Stimulated activated CD4-positive, alpha-beta T cell treated with anti-CD3 and anti-CD28 coated beads, Interleukin-1b, Interleukin-23, amount 100 ng/mL, for 1 hour (primary cell): ENCODE results near the gene IL6R.
"Not testable (repeated sequence)": the region's sequence is repeated elsewhere in the genome, so short reads cannot be mapped to it uniquely, and the experiment has no call there.

ENCODE experiments used
- DNase-seq, 2 donors: peaks; one replicate each; pipeline ENCODE4 v3.0.0-alpha.2; 2020; ENCODE audit warnings: low read depth in 2 of 2

Gene IL6R

DNA sequence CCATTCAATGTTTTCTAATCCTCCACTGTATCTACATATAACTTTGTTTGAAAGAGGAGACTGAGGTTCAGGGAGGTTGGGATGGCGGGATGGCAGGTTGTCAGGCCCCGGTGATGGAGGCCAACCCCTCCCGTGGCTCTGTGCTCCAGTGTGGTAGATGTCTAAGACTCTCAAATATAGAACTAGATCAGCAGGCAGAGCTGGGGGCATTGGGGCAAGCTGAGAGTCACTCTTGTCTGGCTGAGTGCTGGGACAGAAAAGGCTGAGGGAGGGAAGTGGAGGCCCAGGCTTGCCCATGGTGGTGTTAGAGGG lies 1.7 kb downstream of the IL6R start:
- DNase-seq = no peak

DNA sequence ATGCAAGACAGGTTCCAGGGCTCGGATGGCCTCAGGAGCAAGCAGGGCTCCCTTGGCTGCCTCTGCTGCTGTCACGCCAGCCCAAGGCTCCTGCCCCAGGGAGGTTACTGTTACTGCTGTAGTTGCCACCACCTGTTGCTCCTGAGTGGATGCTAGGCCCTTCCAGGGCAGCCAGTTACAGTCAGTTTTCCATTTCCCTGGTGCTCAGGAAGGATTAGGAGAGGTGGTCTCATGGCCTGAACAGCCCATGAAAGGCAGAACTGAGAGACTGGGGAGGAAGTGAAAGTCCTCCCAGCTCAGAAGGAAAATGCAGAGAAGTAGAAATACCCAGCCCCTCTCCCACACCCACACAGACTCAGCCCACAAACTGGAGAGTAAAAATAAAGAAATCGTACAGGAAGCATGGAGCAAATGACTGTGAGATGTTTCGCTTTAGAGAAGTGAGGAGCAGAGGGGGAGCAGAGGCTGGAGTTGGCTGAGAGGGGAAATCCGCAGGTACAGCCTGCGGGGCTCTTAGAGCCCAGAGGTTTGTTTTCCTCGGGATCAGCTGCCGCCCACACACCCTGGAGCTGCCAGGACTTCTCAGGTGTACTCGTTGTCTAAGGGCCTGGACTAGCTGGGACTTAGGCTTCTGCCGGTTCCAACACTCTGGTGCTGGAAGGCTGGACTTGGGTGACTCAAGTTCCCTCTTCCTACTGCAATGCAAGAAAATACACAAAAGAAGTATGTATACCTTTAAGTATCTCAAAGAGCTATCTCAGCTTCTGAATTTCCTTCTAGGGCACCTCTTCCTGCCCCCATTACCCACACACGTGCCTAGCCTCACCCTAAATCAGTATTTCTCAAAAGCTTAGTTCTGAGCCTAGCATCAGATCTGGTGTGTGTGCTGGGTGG lies 2.3 kb downstream of the IL6R start:
- no peak for DNase-seq

DNA sequence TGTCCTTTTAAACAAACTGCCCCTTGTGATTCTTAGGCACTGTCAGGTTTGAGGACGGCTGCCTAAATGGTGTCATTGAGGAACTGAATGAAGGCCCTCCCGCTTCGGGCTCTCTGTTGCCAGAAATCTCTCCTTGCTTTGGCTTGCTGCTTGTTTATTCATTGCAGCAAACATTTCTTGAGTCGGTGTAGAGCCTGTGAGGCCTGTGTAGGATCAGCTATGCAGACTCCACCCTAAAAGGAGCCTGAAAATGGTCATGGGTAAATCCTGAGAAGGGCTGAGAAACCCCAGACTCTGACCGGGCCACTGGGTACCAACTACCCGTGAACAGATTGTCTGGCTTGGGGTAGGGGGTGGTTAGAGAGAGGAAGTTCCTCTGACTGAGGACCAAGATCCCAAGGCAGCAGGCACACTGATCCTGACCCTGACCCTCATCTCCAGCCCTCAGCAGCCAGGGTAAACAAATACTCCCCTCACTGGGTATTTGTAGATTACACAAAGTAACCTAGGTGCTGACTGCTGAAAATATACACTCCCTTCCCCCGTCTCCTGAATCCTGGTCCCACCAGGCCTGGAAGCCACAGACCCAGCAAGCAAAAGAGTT lies 3.1 kb downstream of the IL6R start:
- no peak for DNase-seq

DNA sequence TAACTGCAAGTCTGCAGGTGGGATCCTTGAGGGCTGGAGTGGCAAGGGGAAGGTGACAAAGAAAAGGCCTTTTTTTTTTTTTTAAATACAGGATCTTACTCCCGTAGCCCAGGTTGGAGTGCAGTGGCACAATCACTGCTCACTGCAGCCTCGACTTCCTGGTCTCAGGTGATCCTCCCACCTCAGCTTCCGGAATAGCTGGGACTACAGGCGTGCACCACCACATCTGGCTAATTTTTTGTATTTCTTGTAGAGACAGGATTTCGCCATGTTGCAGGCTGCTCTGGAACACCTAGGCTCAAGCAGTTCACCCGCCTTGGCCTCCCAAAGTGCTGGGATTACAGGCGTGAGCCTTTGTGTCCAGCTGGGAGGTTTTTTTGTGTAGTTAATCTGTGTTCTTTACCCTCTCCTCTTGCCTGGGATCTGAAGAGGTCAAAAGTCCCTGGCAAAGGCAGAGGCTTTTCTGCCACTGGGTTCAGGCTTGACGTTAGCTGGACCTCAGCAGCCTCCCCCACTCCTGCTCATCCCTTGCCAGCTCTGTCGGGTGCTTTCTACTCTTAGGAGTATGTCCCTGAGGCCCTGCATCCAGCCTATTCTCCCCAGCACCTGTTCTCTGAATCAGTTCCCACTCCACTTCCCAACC lies 5.2 kb downstream of the IL6R start:
- no peak for DNase-seq

DNA sequence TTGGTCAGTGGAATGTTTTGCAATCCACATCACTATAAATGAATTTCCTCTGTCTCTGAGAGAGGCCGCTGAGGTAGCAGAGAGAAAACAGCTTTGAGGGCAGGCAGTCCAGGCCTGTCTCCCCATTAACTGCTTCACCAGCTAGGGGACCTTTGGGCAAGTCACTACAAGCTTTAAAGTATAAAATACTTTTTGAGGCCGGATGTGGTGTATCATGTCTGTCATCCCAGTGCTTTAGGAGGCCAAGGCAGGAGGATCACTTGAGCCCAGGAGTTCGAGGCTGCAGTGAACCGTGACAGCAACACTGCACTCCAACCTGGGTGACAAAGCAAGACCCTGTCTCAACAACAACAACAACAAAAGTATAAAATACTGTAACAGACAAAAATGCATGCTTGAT lies 6.4 kb downstream of the IL6R start:
- no peak for DNase-seq

DNA sequence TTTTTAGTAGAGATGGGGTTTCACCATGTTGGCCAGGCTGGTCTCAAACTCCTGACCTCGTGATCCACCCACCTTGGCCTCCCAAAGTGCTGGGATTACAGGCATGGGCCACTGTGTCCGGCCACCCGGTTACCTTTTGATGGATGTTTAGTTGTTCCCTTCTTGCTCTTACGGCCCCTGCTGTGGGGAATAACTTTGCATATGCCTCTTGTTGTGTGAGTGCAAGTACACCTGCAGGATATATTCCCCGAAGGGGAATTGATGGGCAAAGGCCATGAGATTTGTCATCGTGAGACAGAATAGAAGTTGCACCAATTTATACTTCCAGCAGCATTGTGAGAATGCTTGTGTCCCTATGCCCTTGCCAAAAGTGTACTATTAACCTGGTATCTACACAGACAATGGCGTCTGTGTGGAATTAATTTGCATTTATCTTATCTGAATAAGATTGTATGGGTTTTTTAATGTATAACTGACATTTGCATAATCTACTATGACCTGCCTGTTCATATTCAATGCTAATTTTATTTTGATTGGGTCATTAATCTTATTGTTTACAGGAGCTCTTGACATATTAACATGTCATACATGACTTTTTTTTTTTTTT lies 8.1 kb downstream of the IL6R start:
- DNase-seq = no peak

DNA sequence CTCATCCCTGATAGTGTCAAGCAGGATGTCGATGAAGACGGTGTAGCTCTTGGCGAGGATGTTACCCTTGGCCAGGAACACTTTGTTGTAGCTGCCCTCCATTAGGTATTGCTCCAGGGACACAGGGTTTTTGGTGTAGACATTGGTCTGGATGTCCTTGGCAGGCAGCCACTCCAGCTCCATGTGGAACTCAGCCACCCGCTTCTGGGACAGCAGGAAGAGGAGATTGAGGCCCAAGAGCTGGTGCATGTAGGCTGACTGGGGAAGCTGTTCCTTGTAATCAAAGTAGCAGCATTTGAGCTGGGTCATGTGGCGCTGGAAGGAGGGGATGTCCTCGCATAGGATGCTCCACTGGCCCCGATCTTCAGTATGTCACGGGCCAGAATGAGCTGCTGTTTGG lies 9.5 kb downstream of the IL6R start:
- no peak for DNase-seq

DNA sequence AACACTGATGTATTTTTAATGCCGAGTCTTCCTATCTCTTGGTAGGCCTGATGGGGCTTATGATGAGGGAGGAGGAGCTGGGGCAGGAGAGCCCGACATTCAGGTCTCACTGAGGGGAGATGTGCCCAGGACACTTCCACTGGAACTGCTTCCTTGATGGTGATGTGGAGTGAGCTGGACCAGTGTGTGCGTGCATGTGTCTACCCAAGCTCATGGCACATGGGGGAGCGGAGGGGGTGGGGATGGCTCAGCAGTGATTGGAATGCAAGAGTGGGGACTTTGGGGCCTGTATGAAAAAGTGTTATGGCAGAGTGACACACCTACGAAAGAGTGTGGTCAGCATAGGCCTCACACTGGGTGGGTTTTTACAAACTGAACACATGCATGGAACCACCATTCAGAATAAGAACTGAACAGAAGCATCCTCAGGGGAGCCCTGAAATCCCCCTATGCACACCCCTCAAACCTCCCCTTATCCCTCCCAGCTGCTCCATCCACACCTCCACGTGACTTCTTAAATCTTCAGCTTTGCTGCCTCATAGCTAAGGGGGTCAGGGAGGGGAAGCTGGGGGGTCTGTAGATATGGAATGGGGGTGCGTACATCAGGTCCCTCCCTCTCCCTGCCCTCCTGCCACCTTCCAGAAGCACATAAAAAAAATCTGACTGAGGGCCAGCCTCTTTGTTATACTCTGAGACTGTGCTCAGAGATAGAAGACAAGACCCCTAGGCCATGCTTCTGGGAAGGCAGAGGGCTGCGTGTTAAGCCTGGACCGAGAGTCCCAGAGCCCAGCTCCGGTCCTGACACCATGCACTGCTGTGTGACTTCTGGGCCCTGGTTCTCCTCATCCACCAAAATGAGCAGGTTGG lies 11.6 kb downstream of the IL6R start:
- DNase-seq = no peak

DNA sequence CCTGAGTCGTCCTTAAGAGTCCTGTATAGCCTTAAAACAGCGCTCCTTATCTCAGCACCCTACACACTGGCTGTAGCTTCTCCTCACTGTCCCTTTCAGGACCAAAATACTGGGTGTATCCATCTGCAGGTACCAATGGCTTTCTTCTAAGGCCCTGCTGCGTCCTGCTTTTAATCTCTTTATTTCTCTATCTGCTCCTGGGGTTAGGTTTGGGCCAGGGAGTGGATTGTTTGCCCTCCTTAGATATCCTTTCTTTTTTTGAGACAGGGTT lies 12.1 kb downstream of the IL6R start:
- DNase-seq = no peak

DNA sequence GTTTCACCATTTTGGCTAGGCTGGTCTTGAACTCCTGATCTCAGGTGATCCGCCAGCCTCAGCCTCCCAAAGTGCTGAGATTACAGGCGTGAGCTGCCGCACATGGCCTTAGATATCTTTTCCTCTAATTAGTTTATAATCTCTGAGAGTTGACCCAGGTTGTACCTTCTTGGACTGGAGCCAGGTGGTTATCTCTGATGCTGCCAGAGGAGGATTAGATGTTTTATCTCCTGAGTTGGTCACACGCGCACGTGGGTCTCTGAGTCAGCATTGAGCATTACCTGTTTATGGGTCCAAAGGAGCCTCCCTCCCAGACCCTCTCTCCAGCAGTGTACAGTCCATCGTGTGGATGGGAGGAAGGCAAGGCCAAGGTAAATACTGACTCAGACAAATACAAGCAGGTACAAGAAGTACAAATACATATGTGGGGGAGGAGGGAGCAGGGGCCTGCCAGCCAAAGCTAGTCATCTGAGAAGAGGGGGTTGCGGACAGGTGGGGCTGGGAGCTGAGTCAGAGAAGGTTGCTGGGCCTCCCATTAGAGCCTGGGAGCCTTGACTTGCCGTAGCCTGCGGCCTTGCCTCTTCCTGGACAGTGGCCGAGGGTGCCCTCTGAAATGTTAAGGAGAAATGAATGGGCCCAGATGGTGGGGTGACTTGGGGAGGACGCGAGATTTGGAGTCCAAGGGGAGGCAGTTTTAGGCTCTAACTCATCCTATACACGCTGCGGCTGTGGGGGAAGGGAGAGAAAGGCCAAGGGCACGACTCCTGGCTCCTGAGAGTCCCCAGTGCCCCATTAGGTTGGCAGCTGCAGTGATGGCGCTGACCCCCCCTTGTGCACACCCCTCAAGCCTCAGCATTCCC lies 13.1 kb downstream of the IL6R start:
- no peak for DNase-seq

DNA sequence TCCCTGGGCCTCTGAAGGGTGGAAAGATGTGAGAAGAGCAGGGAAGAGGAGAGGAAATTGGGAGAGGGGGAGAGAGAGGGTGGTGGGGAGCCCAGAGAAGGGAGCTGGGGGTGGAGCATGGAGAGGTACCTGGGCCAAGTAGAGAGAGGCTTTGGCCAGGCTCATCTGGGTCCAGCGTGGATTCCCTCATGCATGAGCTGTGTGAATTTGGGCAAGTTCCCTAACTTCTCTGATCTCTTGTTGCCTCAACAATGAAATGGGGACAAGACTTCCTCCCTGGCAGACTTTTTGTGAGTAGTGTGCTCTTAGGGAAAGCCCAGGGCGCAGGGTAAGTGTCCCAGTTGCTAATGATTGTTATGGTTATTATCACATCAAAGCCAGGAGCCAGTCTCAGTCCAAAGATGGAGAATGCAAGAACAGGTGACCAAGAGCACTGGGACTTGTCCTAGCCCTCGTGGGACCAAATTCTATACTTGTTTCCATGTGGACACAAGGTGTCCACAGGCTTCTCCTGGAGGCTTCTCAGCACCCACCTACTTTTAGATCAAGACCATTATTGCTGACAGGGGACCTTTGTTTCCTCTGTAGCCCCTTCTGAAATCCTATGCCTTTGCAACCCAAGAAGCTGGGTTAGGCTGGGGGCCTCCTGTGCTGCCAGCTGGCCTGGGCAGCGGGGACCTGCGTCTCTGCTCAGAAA lies 13.9 kb downstream of the IL6R start:
- no peak for DNase-seq

DNA sequence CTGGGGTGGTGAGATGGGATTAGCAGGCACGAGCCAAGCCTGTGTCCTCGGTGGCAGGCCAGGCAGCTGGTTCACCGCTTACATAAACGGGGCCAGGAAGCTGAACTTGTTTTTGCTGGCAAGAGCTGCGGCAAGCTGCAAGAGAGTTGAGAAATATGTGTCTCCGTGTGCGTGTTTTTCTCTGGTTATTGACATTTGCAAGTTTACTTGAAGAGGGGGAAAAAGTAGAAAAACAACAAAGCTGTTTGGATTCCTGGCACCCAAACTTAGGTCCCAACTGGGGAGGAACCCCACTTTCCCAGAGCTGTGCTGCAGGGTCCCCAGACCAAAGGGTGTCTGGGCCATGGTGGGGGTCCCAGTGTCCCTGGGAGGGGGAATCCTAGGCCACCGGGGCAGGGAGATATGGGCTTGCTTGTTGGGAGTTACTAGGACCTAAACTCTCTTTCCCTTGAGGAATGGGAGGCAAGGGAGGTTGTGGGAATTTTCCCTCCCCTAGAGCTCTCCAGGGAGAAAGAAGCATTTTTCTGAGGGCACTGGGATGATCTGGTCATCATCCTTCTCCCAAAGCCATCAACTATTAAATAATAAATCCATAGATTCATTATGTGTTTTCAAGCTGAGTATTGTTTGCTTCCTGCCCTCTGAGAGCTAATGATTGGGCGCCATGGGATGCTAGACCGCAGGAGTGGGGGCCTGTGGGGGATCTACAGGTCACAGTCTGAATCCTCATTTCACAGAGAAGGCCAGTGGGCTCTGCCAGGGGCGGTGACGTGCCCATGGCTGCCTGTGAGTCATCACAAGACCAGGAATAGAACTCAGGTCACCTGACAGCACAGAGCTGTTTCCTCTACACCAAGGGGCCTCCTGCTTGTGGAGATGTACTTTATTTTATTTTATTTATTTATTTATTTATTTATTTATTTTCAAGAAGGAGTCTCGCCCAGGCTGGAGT lies 14.8 kb downstream of the IL6R start:
- DNase-seq = no peak

DNA sequence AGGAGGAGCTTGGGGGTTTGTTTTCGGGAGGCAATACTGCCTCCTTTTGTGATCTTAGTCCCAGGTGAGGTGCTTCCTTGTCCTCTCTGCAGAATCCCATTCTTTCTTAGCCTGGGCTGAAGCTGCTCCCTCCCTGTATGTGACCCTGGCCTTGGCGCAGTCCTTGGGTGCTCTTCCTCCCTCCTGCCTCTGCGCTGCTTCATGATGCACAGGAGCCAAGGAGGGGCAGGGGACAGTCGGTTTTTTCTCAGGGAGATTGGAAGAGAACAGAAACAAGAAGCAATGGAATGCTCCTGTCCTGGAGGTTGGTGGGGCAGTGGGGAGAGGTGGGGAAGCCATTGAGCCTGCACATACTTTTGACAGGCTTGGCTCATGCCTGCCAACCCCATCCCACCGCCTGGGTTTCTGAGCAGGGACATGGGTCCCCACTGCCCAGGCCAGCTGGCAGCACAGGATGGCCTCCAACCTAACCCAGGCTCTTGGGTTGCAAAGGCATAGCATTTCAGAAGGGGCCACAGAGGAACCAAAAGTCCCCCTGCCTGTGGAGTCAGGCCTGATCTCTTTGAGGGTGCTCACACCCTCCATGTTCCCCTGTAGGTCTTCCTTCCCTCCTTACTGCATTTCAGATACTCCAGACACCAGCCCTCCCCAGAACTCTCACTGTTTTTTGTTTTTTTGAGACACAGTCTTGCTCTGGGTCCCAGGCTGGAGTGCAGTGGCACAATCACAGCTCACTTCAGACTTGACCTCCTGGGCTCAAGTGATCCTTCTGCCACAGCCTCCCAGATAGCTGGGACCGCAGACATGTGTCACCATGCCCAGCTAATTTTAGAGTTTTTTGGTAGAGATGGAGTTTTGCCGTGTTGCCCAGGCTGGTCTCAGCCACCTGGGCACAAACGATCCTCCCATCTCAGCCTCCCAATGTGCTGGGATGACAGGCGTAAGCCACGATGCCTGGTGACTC lies 16.1 kb downstream of the IL6R start:
- no peak for DNase-seq

DNA sequence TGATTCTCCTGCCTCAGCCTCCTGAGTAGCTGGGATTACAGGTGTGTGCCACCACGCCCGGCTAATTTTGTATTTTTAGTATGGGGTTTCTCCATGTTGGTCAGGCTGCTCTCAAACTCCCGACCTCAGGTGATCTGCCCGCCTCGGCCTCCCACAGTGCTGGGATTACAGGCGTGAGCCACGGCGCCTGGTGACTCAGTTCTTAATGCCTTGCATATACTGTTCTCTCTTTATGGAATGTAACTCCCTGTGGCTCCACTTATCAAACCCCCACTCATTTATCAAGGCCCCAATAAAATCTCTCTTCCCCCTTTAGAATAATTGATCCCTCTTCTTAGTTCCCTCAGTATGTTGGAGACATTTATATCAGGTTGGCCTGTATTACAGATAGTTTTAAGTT lies 16.9 kb downstream of the IL6R start:
- not testable (repeated sequence) for DNase-seq

DNA sequence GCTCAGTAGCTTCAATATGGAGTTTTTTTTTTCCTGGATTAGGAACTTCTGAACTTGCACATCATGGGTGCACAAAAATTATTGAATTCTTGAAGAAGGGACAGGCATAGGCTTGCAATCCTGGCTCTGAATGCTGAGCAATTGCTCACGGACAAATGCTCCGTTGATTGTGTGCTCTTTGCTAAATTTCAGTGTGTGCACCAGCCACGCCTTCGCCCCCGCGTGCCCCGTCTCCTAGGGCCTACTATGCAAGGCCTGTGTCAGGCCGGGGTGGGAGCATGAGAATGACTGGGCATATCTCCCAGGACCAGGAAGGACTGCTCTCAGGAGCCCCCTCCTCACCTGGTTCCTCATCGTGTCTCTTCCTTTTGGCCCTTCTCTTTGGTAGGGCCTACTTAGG lies 17.4 kb downstream of the IL6R start:
- no peak for DNase-seq

DNA sequence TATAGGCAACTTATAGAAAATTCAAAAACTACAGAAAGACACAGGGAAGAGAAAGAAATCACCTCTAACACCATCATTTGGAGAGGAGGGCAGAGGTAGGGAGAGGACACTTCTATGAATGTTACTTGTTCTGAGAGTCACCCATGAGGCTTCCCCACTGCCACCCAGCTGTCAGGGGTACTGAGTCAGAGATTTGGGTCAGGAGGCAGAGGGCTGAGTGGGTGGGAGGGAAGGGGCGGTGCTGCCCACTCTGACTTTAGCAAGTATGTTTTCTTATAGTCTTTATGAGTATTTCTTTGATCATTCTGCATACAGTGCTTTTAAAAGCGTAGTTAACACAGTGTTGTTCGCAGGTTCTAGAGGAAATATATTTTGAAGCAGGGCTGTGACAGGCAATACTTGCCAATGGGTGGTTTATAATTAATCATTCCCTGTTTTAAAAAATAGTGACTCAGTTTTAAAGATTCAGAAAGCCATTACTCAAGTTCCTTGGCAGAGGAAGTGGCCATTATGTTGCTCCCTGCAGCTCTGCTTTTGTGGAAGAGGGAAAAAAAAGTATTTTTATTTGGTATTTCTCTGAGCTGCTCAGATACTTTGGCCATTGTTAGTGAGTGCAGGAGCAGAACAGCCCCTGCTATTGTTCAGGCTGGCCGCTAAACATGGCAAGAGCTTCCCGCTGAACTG lies 18.3 kb downstream of the IL6R start:
- DNase-seq = no peak

DNA sequence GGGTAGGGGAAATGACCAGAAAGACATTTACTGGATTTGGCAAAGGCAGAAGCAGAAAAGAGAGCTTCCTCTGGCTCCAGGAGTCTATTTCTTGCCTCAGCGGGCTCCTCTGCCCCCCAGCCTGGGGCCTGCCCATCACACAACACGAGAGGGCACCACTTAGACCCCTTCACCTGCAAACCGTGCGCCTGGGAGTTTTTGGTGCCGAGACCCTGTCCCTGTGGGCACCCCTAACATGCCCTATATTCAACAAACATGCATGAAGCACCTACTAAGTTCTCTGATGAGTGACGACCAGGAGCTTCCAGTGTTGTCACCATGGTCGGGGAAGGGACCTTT lies 18.8 kb downstream of the IL6R start:
- no peak for DNase-seq

DNA sequence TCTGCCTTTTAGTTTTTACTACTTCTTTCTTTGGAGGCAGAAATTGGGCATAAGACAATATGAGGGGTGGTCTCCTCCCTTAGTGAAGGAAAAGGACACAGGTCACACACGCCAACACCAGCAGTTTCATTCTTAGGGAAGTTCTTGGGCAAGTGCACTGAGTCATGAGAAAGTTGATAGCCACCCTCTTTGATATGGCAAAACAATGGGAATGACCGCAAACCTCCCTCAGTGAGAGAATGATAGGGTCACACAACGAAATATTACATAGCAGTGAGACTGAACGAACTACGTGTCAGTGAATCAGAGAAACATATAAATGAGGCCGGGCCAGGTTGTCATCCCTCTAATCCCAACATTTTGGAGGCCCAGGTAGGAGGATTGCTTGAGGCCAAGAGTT lies 20.0 kb downstream of the IL6R start:
- no peak for DNase-seq
